Caki2 (cell line): ENCODE data around the gene HOXC9. TPM values are rescaled to one million over a fixed set of nuclear protein-coding genes. Genes with fewer than 3 reads are reported as not detected.

ENCODE experiments used
- DNase-seq: peaks from one replicate; pipeline ENCODE4 v3.0.0-alpha.2; 2015; ENCODE audit warnings: low read depth
- in situ Hi-C: cut with HindIII; loops from 2 replicates; pipeline ENCODE4 v1.10.0; 2016; ENCODE audit warnings: low sequenced_read_pairs, low pct_unique_long_range_greater_than_20kb, mixed read lengths
- total RNA-seq: library from RNA; depleted of rRNA; stranded (reverse); fragments of >200 nt; shearing (Covaris generic); gene quantifications from 2 replicates; pipeline ENCODE4 v1.2.3, GENCODE V29; 2014; ENCODE audit warnings: low replicate concordance

HOXC9 gene
- total RNA-seq, 1 experiment from 2014 or later = 2.4 TPM

GRCh38 chr12:54004841-54005530, 5.0 kb downstream of the HOXC9 start:
- in situ Hi-C loops = loop anchor here (25.0 kb wide), 1 partner anchor 207 kb away; no protein-coding TSS in a partner anchor
- no peak for DNase-seq

- in situ Hi-C loops = loop anchor here (25.0 kb wide), 1 partner anchor 207 kb away; no protein-coding TSS in a partner anchor
- no peak for DNase-seq
Measured at GRCh38 chr12:54005531-54005852, 5.5 kb downstream of the HOXC9 start.

- peak; percentile 67 for DNase-seq
- in situ Hi-C loops = loop anchor here (25.0 kb wide), 1 partner anchor 206 kb away; no protein-coding TSS in a partner anchor
Measured at GRCh38 chr12:54005853-54006558, 6.0 kb downstream of the HOXC9 start.

GRCh38 chr12:54006559-54007220, 6.7 kb downstream of the HOXC9 start:
- in situ Hi-C loops = loop anchor here (25.0 kb wide), 1 partner anchor 206 kb away; no protein-coding TSS in a partner anchor
- no peak for DNase-seq

DNA sequence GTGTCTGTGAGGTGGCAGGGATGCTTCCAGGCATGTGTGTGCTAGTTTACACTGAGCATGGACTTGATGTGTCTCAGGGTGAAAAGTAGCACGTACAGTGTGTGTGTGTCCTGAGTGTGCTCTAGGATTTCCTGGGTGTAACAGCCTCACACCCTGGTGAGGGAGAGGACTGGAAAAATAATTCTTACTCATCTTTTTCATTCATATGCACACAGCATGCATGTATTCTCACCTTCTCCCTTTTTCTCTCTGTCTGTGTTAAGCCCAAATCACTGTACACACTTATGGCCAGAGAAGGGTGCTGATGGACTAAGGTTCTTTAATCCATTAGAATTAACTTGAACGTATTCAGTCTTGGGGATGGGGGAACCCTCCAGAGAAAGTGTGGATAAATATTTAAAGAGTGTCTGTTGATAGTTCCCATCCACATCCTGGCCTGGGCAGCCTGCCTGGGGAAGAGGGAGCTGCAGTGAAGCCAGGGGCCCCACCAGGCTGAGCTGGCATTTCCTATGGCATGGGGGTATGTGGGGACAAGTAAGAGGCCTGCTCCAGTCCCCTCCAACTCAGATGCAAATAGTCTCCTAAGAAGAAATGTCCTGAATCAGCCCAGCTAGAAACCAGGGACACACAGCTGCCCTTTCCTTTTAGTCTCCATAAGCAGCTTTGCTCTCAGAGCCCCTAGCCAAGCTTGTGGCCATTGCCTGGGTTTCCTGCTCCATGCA, 7.7 kb downstream of the HOXC9 start:
- DNase-seq = no peak
- in situ Hi-C loops = loop anchor here (25.0 kb wide), 1 partner anchor 205 kb away; no protein-coding TSS in a partner anchor

DNA sequence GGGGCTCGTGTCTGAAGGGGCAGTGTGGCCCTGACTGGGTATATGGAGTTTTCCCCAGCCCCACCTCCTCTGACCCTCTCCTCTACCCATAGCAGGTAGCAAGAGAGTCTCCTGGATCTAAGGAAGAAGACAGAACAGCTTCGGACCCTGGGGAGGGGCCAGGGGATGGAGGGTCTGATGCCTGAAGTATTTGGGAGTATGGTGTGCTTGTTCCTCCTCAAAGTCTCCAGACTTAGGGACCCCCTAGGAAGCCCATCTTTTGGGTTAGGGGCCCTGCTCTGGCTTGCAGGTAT, 8.2 kb downstream of the HOXC9 start:
- no peak for DNase-seq
- in situ Hi-C loops = loop anchor here (25.0 kb wide), 1 partner anchor 204 kb away; no protein-coding TSS in a partner anchor

- in situ Hi-C loops = loop anchor here (25.0 kb wide), 1 partner anchor 203 kb away; no protein-coding TSS in a partner anchor
- DNase-seq = no peak
Measured at GRCh38 chr12:54009171-54010052, 9.5 kb downstream of the HOXC9 start.

GRCh38 chr12:54010053-54010971, 10.4 kb downstream of the HOXC9 start:
- DNase-seq = no peak
- in situ Hi-C loops = loop anchor here (25.0 kb wide), 1 partner anchor 202 kb away; no protein-coding TSS in a partner anchor

- in situ Hi-C loops = loop anchor here (25.0 kb wide), 1 partner anchor 201 kb away; no protein-coding TSS in a partner anchor
- no peak for DNase-seq
Measured at GRCh38 chr12:54010972-54011664, 11.2 kb downstream of the HOXC9 start.

DNA sequence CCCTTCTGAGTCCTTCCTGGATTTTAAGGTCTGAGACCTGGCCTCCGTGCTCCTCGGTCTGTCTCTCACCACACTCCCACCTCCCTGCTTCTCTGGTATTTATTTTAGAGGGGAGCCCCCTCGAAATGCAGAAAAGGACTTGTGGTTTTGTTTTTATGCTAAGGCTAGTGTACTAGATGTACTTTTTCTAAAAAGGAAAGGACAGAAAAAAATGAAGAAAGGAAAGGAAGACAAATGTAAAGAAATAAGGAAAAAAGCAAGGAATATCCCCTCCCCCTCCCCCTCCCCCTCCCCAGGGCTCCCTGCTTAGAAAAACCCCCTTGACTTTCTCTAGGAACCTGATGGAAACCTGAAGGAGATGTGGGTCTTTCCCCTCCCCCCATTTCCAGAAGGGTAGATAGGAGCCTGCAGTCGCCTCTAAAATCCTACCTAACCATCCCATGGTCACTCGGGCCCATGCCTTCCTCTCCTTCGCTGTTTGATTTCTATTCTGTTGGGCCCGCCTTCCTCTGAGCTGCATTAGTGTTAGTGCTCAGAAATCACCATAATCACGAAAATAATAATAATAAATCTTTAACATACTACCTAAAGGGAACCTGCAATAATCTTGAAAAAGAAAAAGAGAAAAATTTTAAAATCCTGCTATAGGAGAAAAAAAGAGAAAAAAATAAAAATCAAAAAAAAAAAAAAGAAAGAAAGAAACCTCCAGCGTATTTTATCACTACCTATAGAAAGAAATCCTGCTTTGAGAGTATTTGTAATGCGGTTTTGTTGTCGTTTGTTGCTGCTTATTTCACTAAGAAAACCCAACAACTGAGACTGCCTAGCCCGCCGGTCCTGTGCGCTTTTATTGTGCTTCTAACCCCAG, 11.9 kb downstream of the HOXC9 start:
- no peak for DNase-seq
- in situ Hi-C loops = loop anchor here (25.0 kb wide), 1 partner anchor 200 kb away; no protein-coding TSS in a partner anchor

DNA sequence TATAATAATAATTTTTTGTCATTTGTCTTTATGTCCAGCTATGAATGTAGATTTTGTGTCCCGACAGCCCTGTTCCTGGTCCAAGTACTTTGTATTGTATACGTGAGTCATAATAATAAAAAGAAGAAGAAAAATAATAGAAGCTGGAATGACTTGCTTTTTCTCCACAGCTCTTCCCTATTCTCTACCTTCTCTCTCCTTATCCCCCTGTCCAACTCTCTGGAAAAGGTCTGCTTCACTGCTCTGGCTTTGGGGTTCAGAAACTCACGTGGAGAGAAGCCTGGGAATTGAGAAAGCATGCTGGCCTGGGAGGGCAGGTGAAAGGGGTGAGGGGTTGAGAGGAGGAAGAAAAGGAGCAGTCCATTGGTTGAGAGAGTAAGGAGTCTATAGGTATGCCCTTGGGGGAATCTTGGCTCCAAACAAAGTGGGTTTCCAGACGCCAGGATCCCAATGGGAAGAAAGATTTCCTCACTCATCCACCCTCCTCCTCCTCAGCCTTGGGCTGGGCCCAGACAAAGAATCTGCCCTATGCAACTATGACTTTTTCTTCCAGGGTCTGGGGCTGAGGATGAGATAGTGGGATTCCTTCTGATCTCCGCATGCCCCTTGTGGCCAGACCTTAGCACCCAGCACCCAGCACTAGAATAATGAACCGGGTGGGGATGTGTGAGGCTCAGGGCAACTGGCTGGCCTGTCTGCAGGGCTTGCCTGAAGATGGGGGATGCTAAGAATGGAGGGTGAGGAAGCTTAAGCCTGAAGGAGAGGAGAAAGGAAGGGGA, 12.9 kb downstream of the HOXC9 start:
- DNase-seq = no peak
- in situ Hi-C loops = loop anchor here (25.0 kb wide), 1 partner anchor 199 kb away; no protein-coding TSS in a partner anchor

- in situ Hi-C loops = loop anchor here (25.0 kb wide), 1 partner anchor 198 kb away; no protein-coding TSS in a partner anchor
- no peak for DNase-seq
Measured at GRCh38 chr12:54014377-54015017, 14.5 kb downstream of the HOXC9 start.

- no peak for DNase-seq
- in situ Hi-C loops = loop anchor here (25.0 kb wide), 1 partner anchor 197 kb away; no protein-coding TSS in a partner anchor
Measured at GRCh38 chr12:54015018-54015931, 15.3 kb downstream of the HOXC9 start.
